Natural killer cell (primary cell): ENCODE measurements around the gene KAZN. TPM values are rescaled to one million over a fixed set of nuclear protein-coding genes. Genes with fewer than 3 reads are reported as not detected.

ENCODE experiments used
- ATAC-seq, 3 donors: fragments of 150-1000 bp in 2 of 3; fragments of 200-7000 bp in 1 of 3; cut with Tn5 transposase; 1 replicate in 1 of 3; 2 replicates in 2 of 3; pipeline ENCODE4 v1.10.0; 2021; ENCODE audit warnings: mild to moderate bottlenecking in 2 of 3, moderate library complexity in 2 of 3
- DNase-seq, 2 donors: peaks; one replicate each; pipeline versions ENCODE4 v3.0.0 to v3.0.0-alpha.2; 2013 to 2021; ENCODE audit warnings: mixed read lengths in 1 of 2
- H3K27ac ChIP-seq: one replicate; pipeline ENCODE4 v1.5.1; 2013; ENCODE audit warnings: mild to moderate bottlenecking, low read length
- H3K27me3 ChIP-seq: one replicate; pipeline ENCODE4 v1.6.1; 2013; ENCODE audit warnings: low read length; ENCODE audit not compliant: control insufficient read depth, insufficient read depth
- H3K36me3 ChIP-seq: one replicate; pipeline ENCODE4 v1.6.1; 2013; ENCODE audit warnings: low read length; ENCODE audit not compliant: control insufficient read depth, insufficient read depth
- H3K4me1 ChIP-seq: one replicate; pipeline ENCODE4 v1.6.1; 2013; ENCODE audit warnings: low read length; ENCODE audit not compliant: control insufficient read depth, insufficient read depth
- H3K4me3 ChIP-seq: one replicate; pipeline ENCODE4 v1.5.1; 2013; ENCODE audit warnings: low read length
- H3K9me3 ChIP-seq: one replicate; pipeline ENCODE4 v1.6.1; 2013; ENCODE audit warnings: low read length; ENCODE audit not compliant: control insufficient read depth, insufficient read depth
- H3K27ac Mint-ChIP-seq, 2 donors: one replicate each; pipeline ENCODE4 v1.8.0; 2022; ENCODE audit warnings: mild to moderate bottlenecking in 2 of 2, mixed read lengths in 2 of 2, moderate library complexity in 1 of 2
- H3K27me3 Mint-ChIP-seq, 2 donors: one replicate each; pipeline ENCODE4 v1.8.0; 2022; ENCODE audit warnings: low read depth in 2 of 2, mixed read lengths in 2 of 2
- H3K36me3 Mint-ChIP-seq: one replicate; pipeline ENCODE4 v1.8.0; 2022; ENCODE audit warnings: mixed read lengths
- H3K4me1 Mint-ChIP-seq, 2 donors: one replicate each; pipeline ENCODE4 v1.8.0; 2022; ENCODE audit warnings: mixed read lengths in 2 of 2
- H3K4me3 Mint-ChIP-seq: one replicate; pipeline ENCODE4 v1.8.0; 2022; ENCODE audit warnings: mild to moderate bottlenecking, moderate library complexity, mixed read lengths
- H3K9me3 Mint-ChIP-seq, 2 donors: one replicate each; pipeline ENCODE4 v1.8.0; 2022; ENCODE audit warnings: mixed read lengths in 2 of 2
- CTCF ChIP-seq: fragments of 200-600 bp; IDR thresholded peaks from one replicate; pipeline ENCODE4 v1.8.0; 2022; ENCODE audit warnings: antibody characterized with exemption
- WGBS: methylation state at CpG from one replicate; pipeline ENCODE4 v1.1.7; 2013; ENCODE audit warnings: missing lambda C conversion rate; ENCODE audit not compliant: insufficient coverage; 5-methylcytosine and 5-hydroxymethylcytosine counted together
- intact Hi-C: fragments of 100-400 bp; cut with micrococcal nuclease; formaldehyde crosslinking; loops from one replicate; pipeline ENCODE4 v1.14.2; 2022
- total RNA-seq, 4 donors: library from RNA; stranded (reverse); fragments of 120-200 nt in 1 of 4; gene quantifications; one replicate each; pipeline versions ENCODE4 v1.2.3 to v1.2.4, GENCODE V29; 2013 to 2022

Gene KAZN
- total RNA-seq, 3 donors from 2014 or later (not counting 1 experiment from before 2014, with no cell fraction given): 1.2 to 2.0 (median 1.7) TPM

GRCh38 chr1:14842361-14842760 is 243.9 kb downstream of the KAZN start:
- Histone ChIP-seq H3K9me3 (peaks cover 11% of the 10 kb centered on the region), H3K27ac (no peak overlapping the region), H3K4me1 (no peaks in the 10 kb centered on the region), H3K27me3 (no peaks in the 10 kb centered on the region), H3K36me3 (no peaks in the 10 kb centered on the region), H3K4me3 (no peak overlapping the region)
- H3K36me3 Mint-ChIP-seq: peaks cover 9% of the 10 kb centered on the region
- ATAC-seq (no peak), DNase-seq (no peak)
- H3K27ac Mint-ChIP-seq: no peak overlapping the region
- no peak for TF ChIP-seq CTCF
- H3K27me3 Mint-ChIP-seq: peaks cover 0 to 10% of the 10 kb centered on the region in 2 donors
- no peaks in the 10 kb centered on the region for H3K4me1 Mint-ChIP-seq
- peaks cover 6 to 15% of the 10 kb centered on the region in 2 donors for H3K9me3 Mint-ChIP-seq
- no peak overlapping the region for H3K4me3 Mint-ChIP-seq
- WGBS: 81% methylated on average over 4 of the region's 4 CpGs
- intact Hi-C loops: no loop called here

- intact Hi-C loops: no loop called here
- no peak for TF ChIP-seq CTCF
- Mint-ChIP-seq H3K27me3 (peaks cover 2 to 10% of the 10 kb centered on the region in 2 donors), H3K27ac (no peak overlapping the region), H3K4me1 (no peaks in the 10 kb centered on the region), H3K4me3 (no peak overlapping the region), H3K36me3 (peaks cover 9% of the 10 kb centered on the region), H3K9me3 (peaks cover 6 to 15% of the 10 kb centered on the region in 2 donors)
- DNase-seq (no peak), ATAC-seq (no peak)
- Histone ChIP-seq H3K4me3 (no peak overlapping the region), H3K27ac (no peak overlapping the region), H3K4me1 (no peaks in the 10 kb centered on the region), H3K27me3 (no peaks in the 10 kb centered on the region), H3K9me3 (peaks cover 11% of the 10 kb centered on the region), H3K36me3 (no peaks in the 10 kb centered on the region)
- 47% methylated on average over 1 of the region's 2 CpGs for WGBS
Measured at GRCh38 chr1:14842891-14843290, 244.4 kb downstream of the KAZN start.

GRCh38 chr1:14843525-14843924 is 245.0 kb downstream of the KAZN start:
- H3K4me3 Mint-ChIP-seq: no peak overlapping the region

More at GRCh38 chr1:14843525-14843924, 245.0 kb downstream of the KAZN start:
- H3K9me3 ChIP-seq: peaks cover 11% of the 10 kb centered on the region
- H3K36me3 ChIP-seq: no peaks in the 10 kb centered on the region
- no peak overlapping the region for H3K27ac Mint-ChIP-seq
- peaks cover 9% of the 10 kb centered on the region for H3K36me3 Mint-ChIP-seq
- no peak for TF ChIP-seq CTCF
- WGBS: 80% methylated on average over 5 of the region's 6 CpGs
- peaks cover 6 to 15% of the 10 kb centered on the region in 2 donors for H3K9me3 Mint-ChIP-seq
- DNase-seq (no peak), ATAC-seq (no peak)
- no peak overlapping the region for H3K4me3 ChIP-seq
- H3K27me3 Mint-ChIP-seq: peaks cover 8 to 13% of the 10 kb centered on the region in 2 donors
- H3K4me1 Mint-ChIP-seq: no peaks in the 10 kb centered on the region
- no peaks in the 10 kb centered on the region for H3K27me3 ChIP-seq
- intact Hi-C loops: no loop called here
- no peak overlapping the region for H3K27ac ChIP-seq
- H3K4me1 ChIP-seq: no peaks in the 10 kb centered on the region
